Heart left ventricle (tissue), 16 donors: ENCODE measurements around the gene EVPL. TPM values are rescaled to one million over a fixed set of nuclear protein-coding genes. Genes with fewer than 3 reads are reported as not detected.
"Not testable (repeated sequence)": the region's sequence is repeated elsewhere in the genome, so short reads cannot be mapped to it uniquely, and the experiment has no call there.

Experiments used
- ATAC-seq, 4 donors: fragments of 200-7000 bp; cut with Tn5 transposase; one replicate each; pipeline ENCODE4 v1.9.1; 2020 to 2022; ENCODE audit warnings: moderate library complexity in 4 of 4, mild to moderate bottlenecking in 3 of 4, moderate number of reproducible peaks in 1 of 4
- DNase-seq, 5 donors: peaks; one replicate each; pipeline ENCODE4 v3.0.0-alpha.2; 2020
- H3K27ac ChIP-seq, 12 donors: fragments of 200-600 bp; sonication (generic) in 4 of 12; one replicate each; pipeline versions ENCODE4 v1.5.0 to v1.8.0; 2016 to 2022; ENCODE audit warnings: mild to moderate bottlenecking in 2 of 12
- H3K27me3 ChIP-seq, 9 donors: fragments of 200-600 bp; sonication (generic) in 2 of 9; one replicate each; pipeline versions ENCODE4 v1.5.1 to v1.8.0; 2016 to 2022; ENCODE audit warnings: mild to moderate bottlenecking in 3 of 9
- H3K36me3 ChIP-seq, 9 donors: fragments of 200-600 bp; sonication (generic) in 2 of 9; one replicate each; pipeline versions ENCODE4 v1.5.0 to v1.8.0; 2018 to 2022; ENCODE audit warnings: mild to moderate bottlenecking in 2 of 9
- H3K4me1 ChIP-seq, 12 donors: fragments of 200-600 bp; sonication (generic) in 4 of 12; one replicate each; pipeline versions ENCODE4 v1.5.0 to v1.8.0; 2016 to 2022; ENCODE audit warnings: mild to moderate bottlenecking in 3 of 12
- H3K4me3 ChIP-seq, 12 donors: fragments of 200-600 bp; sonication (generic) in 4 of 12; one replicate each; pipeline versions ENCODE4 v1.5.0 to v1.8.0; 2017 to 2022; ENCODE audit warnings: mild to moderate bottlenecking in 9 of 12, moderate library complexity in 4 of 12
- H3K9me3 ChIP-seq, 12 donors: fragments of 200-600 bp; sonication (generic) in 4 of 12; one replicate each; pipeline versions ENCODE4 v1.5.0 to v1.8.0; 2016 to 2022; ENCODE audit warnings: mild to moderate bottlenecking in 1 of 12
- CTCF ChIP-seq, 12 donors: fragments of 200-600 bp; sonication (generic) in 4 of 12; IDR thresholded peaks; one replicate each; pipeline versions ENCODE4 v1.5.0 to v1.8.0; 2018 to 2022; ENCODE audit warnings: antibody characterized with exemption in 12 of 12, mild to moderate bottlenecking in 5 of 12
- POLR2A ChIP-seq, 2 donors: fragments of 450-650 bp; IDR thresholded peaks; one replicate each; pipeline ENCODE4 v1.6.1; 2017; ENCODE audit warnings: antibody characterized with exemption in 2 of 2, mild to moderate bottlenecking in 2 of 2, moderate library complexity in 2 of 2
- WGBS, 4 donors: extraction: QIAGEN DNeasy Blood & Tissue Kit in 2 of 4; methylation state at CpG; one replicate each; pipeline versions ENCODE4 v1.1.5 to v1.1.7; 2013 to 2018; 5-methylcytosine and 5-hydroxymethylcytosine counted together
- intact Hi-C, 10 donors: fragments of 100-400 bp; cut with DNase I; formaldehyde crosslinking; loops; one replicate each; pipeline versions ENCODE4 v1.11.1 to v1.14.2; 2022
- polyA plus RNA-seq, 2 donors: library from polyadenylated mRNA; stranded (reverse); fragments of 200-250 nt; gene quantifications; one replicate each; pipeline ENCODE4 v1.2.3, GENCODE V29; 2013
- total RNA-seq, 9 donors: library from RNA; depleted of rRNA in 2 of 9; stranded (reverse); fragments of >200 nt in 2 of 9; fragmentation: NEBNext Ultra II Directional in 3 of 9; extraction: Animal tissue kit (Norgen Biotek cat#: 25700) in 3 of 9; gene quantifications; one replicate each; pipeline versions ENCODE4 v1.1.0 to v1.2.4, GENCODE V29; 2016 to 2023
- donor health status: ischemic (EF 13 %, LVEDD 7.1; RV severe dilation, severe dysfunction).
- donor health status: healthy with polysubstance abuse.
- donor health status: DM: no; HTN: yes; CAD: no.
- donor health status: DM: no; HTN: no; CAD: no.
- donor health status: ischemic (EF 25% LVEDD 6.9; RV normal size, moderate dysfunction).
- donor health status: ischemic (EF 25% LVEDD 5.7; RV mildly dilated, moderate dysfunction).
- donor health status: healthy.
- donor health status: DM: yes; HTN: yes; CAD: no.
- donor health status: ischemic (EF 35%, LVEDD 5.7; RV mildly dilated, moderate dysfunction).
- donor health status: nonischemic (EF 11% LVEDD 7.7; RV severe dilation, severe dysfunction).
- donor health status: DM: yes; HTN: yes; CAD: no.
- donor health status: PGD.
- donor health status: ischemic (EF 29% LVEDD 5.4; RV normal size, mild dysfunction).
- donor health status: nonischemic (EF 23%, LVEDD 6.1; RV moderate dilation, normal function).

The EVPL gene
- total and polyA plus RNA-seq, 11 donors = 0.03 to 2.0 (median 0.05) TPM; not detected in 3

GRCh38 chr17:75970011-75970523 lies 57.0 kb downstream of the EVPL start:
- peaks cover 0 to 77% (median 35%) of the 10 kb centered on the region in 9 donors for H3K36me3 ChIP-seq
- H3K27ac ChIP-seq = peak overlapping the region in 4 of 12 donors; percentile 3 to 58 (median 39)
- intact Hi-C loops = no loop called here
- TF ChIP-seq CTCF (IDR thresholded peaks at IDR 0.05) = no peak
- TF ChIP-seq POLR2A (IDR thresholded peaks at IDR 0.05) = no peak
- peak in 2 of 4 donors; percentile 37 to 57 for ATAC-seq
- no peaks in the 10 kb centered on the region for H3K9me3 ChIP-seq
- no peaks in the 10 kb centered on the region for H3K27me3 ChIP-seq
- H3K4me3 ChIP-seq = no peak overlapping the region
- no peak for DNase-seq
- WGBS, 4 donors = 44 to 58% (median 48%) methylated on average over 4 of the region's 4 CpGs
- peaks cover 0 to 26% (median 8%) of the 10 kb centered on the region in 12 donors for H3K4me1 ChIP-seq

- H3K27ac ChIP-seq, H3K4me3 ChIP-seq, H3K27me3 ChIP-seq, DNase-seq, intact Hi-C loops, H3K9me3 ChIP-seq, ATAC-seq: not testable (repeated sequence)
- 85 to 96% (median 89%) methylated on average over 10 of the region's 10 CpGs for WGBS, 4 donors
- peaks cover 0 to 22% (median 8%) of the 10 kb centered on the region in 12 donors for H3K4me1 ChIP-seq
- peaks cover 0 to 74% (median 28%) of the 10 kb centered on the region in 9 donors for H3K36me3 ChIP-seq
Observed at GRCh38 chr17:75969044-75969443, 58.1 kb downstream of the EVPL start.

GRCh38 chr17:75965468-75965867 lies 61.6 kb downstream of the EVPL start:
- no peaks in the 10 kb centered on the region for H3K27me3 ChIP-seq
- no peak overlapping the region for H3K4me3 ChIP-seq
- H3K9me3 ChIP-seq = no peaks in the 10 kb centered on the region
- H3K4me1 ChIP-seq = peaks cover 0 to 20% (median 8%) of the 10 kb centered on the region in 12 donors
- no peak overlapping the region for H3K27ac ChIP-seq
- ATAC-seq (no peak), DNase-seq (no peak)
- H3K36me3 ChIP-seq = peaks cover 0 to 45% (median 11%) of the 10 kb centered on the region in 9 donors
- WGBS, 4 donors = 90 to 97% (median 96%) methylated on average over 6 of the region's 6 CpGs
- TF ChIP-seq POLR2A (IDR thresholded peaks at IDR 0.05) = no peak
- no peak for TF ChIP-seq CTCF (IDR thresholded peaks at IDR 0.05)
- intact Hi-C loops = no loop called here

GRCh38 chr17:75959839-75960511 lies 67.1 kb downstream of the EVPL start:
- peaks cover 0 to 57% (median 25%) of the 10 kb centered on the region in 9 donors for H3K36me3 ChIP-seq
- ATAC-seq (peak in 2 of 4 donors; percentile 22 to 24), DNase-seq (no peak)
- H3K4me1 ChIP-seq = peaks cover 0 to 21% (median 10%) of the 10 kb centered on the region in 12 donors
- TF ChIP-seq CTCF (IDR thresholded peaks at IDR 0.05) = no peak
- no peak for TF ChIP-seq POLR2A (IDR thresholded peaks at IDR 0.05)
- no peak overlapping the region for H3K27ac ChIP-seq
- H3K4me3 ChIP-seq = no peak overlapping the region
- H3K27me3 ChIP-seq = no peaks in the 10 kb centered on the region
- 93 to 96% (median 95%) methylated on average over 10 to 11 of the region's 11 CpGs for whole genome bisulfite sequencing, 4 donors
- no peaks in the 10 kb centered on the region for H3K9me3 ChIP-seq
- intact Hi-C loops = no loop called here
